Dermis microvascular lymphatic vessel endothelial cell (primary cell): ENCODE results near the gene SPINK1. TPM values are rescaled to one million over a fixed set of nuclear protein-coding genes. Genes with fewer than 3 reads are reported as not detected.
"Not testable (repeated sequence)": the region's sequence is repeated elsewhere in the genome, so short reads cannot be mapped to it uniquely, and the experiment has no call there.

ENCODE experiments used
- DNase-seq, 2 donors: peaks; one replicate each; pipeline versions ENCODE4 v3.0.0 to v3.0.0-alpha.2; 2010; ENCODE audit warnings: low read depth in 2 of 2
- total RNA-seq: library from RNA; depleted of rRNA; stranded (reverse); fragments of >200 nt; gene quantifications from 2 replicates; pipeline ENCODE4 v1.2.1, GENCODE V29; 2014

The SPINK1 gene
- total RNA-seq, 1 donor from 2014 or later: not detected

GRCh38 chr5:147809830-147810666 is 21.4 kb downstream of the SPINK1 start:
- no peak for DNase-seq

- no peak for DNase-seq
Observed at GRCh38 chr5:147805030-147805454, 26.4 kb downstream of the SPINK1 start.

GRCh38 chr5:147804334-147804733 is 27.1 kb downstream of the SPINK1 start:
- no peak for DNase-seq

GRCh38 chr5:147803926-147804325 is 27.5 kb downstream of the SPINK1 start:
- DNase-seq: no peak

GRCh38 chr5:147803161-147803560 is 28.3 kb downstream of the SPINK1 start:
- not testable (repeated sequence) for DNase-seq

- DNase-seq: no peak
Observed at GRCh38 chr5:147801461-147801860, 30.0 kb downstream of the SPINK1 start.

- no peak for DNase-seq
Observed at GRCh38 chr5:147800491-147800890, 31.0 kb downstream of the SPINK1 start.

GRCh38 chr5:147796556-147797308 is 34.7 kb downstream of the SPINK1 start:
- DNase-seq: no peak

GRCh38 chr5:147791181-147791580 is 40.3 kb downstream of the SPINK1 start:
- DNase-seq: no peak

GRCh38 chr5:147789820-147790219 is 41.7 kb downstream of the SPINK1 start:
- DNase-seq: no peak

GRCh38 chr5:147788023-147788422 is 43.4 kb downstream of the SPINK1 start:
- DNase-seq: no peak

- DNase-seq: no peak
Observed at GRCh38 chr5:147786142-147786541, 45.3 kb downstream of the SPINK1 start.

- DNase-seq: no peak
Observed at GRCh38 chr5:147784146-147784987, 47.1 kb downstream of the SPINK1 start.

- no peak for DNase-seq
Observed at GRCh38 chr5:147782110-147783028, 49.1 kb downstream of the SPINK1 start, which contains the start of gene JAKMIP2. TSS of gene JAKMIP2 (minus strand) at chr5:147782728. CDS start at chr5:147671806, 110,922 bp downstream.

- no peak for DNase-seq
Observed at GRCh38 chr5:147780924-147781573, 50.4 kb downstream of the SPINK1 start.

- DNase-seq: no peak
Observed at GRCh38 chr5:147779694-147780093, 51.8 kb downstream of the SPINK1 start.

- DNase-seq: no peak
Observed at GRCh38 chr5:147776989-147777388, 54.5 kb downstream of the SPINK1 start.
